ENCODE measurements around the gene IL27RA. TPM values are rescaled to one million over a fixed set of nuclear protein-coding genes. Genes with fewer than 3 reads are reported as not detected.

IL27RA gene
- total RNA-seq, 1 experiment from 2014 or later = 14.2 TPM

DNA sequence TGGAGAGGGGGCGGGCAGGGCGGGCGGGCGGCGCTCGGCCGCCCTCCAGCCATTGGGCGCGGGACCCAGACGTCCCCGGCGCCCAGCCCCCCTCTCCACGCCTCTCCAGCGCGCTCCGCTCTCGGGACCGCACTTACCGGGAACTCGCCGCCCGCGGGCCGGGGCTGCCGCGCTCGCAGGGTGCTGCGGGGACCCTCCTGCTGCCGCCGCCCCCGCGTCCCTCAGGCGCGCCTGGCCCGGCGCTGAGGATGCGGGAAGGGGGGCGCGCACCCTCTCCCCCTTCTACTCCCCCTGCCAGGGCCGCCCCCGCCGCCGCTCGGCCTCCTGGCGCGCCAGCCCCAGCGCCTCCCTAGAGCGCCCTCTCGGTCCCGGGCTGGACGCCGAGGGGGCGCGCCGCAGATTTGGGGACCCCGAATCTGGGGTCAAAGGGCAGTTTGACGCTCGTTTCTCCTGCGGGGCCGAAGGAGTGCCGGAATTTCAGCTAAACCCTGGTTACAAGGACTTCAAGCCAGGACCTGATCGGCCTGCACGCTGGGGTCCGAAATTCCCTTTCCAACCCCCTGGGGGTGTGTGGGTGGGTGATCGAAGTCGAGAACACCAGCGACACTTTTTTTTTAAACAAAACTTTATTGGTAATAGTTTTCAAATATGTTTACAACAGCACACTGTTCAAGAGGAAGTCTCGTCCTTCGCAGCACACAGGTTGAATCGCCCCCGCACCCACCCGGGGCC lies 59.7 kb downstream of the IL27RA start:
- H3K9ac ChIP-seq (ENCODE audit: low read length) = peak overlapping the region; percentile 59
- H3K79me2 ChIP-seq (ENCODE audit: low read length) = no peaks in the 10 kb centered on the region
- H3K36me3 ChIP-seq (ENCODE audit: low read depth, low read length) = peaks cover 6% of the 10 kb centered on the region
- no peak overlapping the region for H3K27ac ChIP-seq (ENCODE audit: low read length)
- H3F3A ChIP-seq (ENCODE audit: low read length, unreplicated experiment) = no peaks in the 10 kb centered on the region
- TSS peak; percentile 87 for BruUV-seq (replicated peaks)
- peak overlapping the region; percentile 92 for H2AFZ ChIP-seq (ENCODE audit: low read length)
- intact Hi-C loops (cut with micrococcal nuclease) = no loop called here
- H3K4me2 ChIP-seq (ENCODE audit: low read length) = peak overlapping the region; percentile 98
- H4K20me1 ChIP-seq (ENCODE audit: low read length) = no peaks in the 10 kb centered on the region
- ATAC-seq (peak; percentile 78), DNase-seq (peak; percentile 64)
- POLR2A ChIA-PET (ENCODE audit: unreplicated experiment) = no interaction called here
- H3K9me3 ChIP-seq (ENCODE audit: low read length) = peaks cover 7% of the 10 kb centered on the region; the same call in 1 of the 2 replicates
- TF ChIP-seq EZH2 (IDR thresholded peaks at IDR 0.05; ENCODE audit: low read length, unreplicated experiment) = no peak
- TF ChIP-seq, protein P1, sequence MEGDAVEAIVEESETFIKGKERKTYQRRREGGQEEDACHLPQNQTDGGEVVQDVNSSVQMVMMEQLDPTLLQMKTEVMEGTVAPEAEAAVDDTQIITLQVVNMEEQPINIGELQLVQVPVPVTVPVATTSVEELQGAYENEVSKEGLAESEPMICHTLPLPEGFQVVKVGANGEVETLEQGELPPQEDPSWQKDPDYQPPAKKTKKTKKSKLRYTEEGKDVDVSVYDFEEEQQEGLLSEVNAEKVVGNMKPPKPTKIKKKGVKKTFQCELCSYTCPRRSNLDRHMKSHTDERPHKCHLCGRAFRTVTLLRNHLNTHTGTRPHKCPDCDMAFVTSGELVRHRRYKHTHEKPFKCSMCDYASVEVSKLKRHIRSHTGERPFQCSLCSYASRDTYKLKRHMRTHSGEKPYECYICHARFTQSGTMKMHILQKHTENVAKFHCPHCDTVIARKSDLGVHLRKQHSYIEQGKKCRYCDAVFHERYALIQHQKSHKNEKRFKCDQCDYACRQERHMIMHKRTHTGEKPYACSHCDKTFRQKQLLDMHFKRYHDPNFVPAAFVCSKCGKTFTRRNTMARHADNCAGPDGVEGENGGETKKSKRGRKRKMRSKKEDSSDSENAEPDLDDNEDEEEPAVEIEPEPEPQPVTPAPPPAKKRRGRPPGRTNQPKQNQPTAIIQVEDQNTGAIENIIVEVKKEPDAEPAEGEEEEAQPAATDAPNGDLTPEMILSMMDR (conservative IDR thresholded peaks at IDR 0.05; ENCODE audit: low read depth, low read length) = peak; percentile 63
- no peaks in the 10 kb centered on the region for H3K9me2 ChIP-seq (replicated peaks; ENCODE audit: low read length)
- H3K4me1 ChIP-seq (ENCODE audit: insufficient read depth, low read length) = peaks cover 8% of the 10 kb centered on the region; the same call in 1 of the 2 replicates
- peak overlapping the region; percentile 89 for H3K4me3 ChIP-seq (ENCODE audit: low read length)
- H3K27me3 ChIP-seq (ENCODE audit: low read length) = no peaks in the 10 kb centered on the region
- CTCF ChIA-PET = no interaction called here

DNA sequence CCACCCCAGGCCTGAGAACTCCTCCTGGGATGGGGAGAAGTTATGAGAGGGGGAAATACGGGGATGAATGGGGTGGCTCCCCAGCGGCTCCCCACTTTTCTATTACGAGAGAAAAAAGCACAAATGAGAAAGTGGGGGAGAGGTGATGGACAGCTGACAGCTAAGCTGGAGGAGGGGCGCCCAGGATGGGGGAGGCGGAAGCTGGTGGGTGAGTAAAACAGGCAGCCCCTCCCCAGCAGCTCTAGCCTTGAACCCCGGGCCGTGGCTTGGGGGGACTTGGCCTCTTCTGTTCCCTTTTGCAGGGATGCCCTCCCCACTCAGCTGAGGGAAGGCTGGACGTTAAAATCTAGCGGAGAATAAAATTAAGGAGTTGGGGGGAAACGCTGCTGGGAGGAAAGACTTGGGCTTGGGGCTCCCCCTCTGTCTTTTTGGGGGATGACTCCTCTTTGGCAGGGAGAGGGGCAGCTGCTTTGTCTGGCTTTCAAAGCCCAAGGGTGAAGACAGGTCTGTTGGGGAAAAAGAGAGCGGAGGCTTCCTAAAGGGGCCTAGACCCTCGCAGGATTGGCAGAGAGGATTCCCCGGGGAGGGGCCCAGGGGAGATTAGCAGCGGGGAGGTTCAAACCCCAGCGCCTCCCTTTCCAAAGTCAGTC lies 60.4 kb downstream of the IL27RA start:
- no peaks in the 10 kb centered on the region for H3F3A ChIP-seq (ENCODE audit: low read length, unreplicated experiment)
- H4K20me1 ChIP-seq (ENCODE audit: low read length) = no peaks in the 10 kb centered on the region
- peak overlapping the region; percentile 59; the same call in 1 of the 2 replicates for H3K9ac ChIP-seq (ENCODE audit: low read length)
- peak overlapping the region; percentile 98 for H3K4me2 ChIP-seq (ENCODE audit: low read length)
- H3K4me1 ChIP-seq (ENCODE audit: insufficient read depth, low read length) = peaks cover 8% of the 10 kb centered on the region; the same call in 1 of the 2 replicates
- no peak overlapping the region for H3K27ac ChIP-seq (ENCODE audit: low read length)
- H3K79me2 ChIP-seq (ENCODE audit: low read length) = no peaks in the 10 kb centered on the region
- no peaks in the 10 kb centered on the region for H3K9me2 ChIP-seq (replicated peaks; ENCODE audit: low read length)
- no peak; the same call in 1 of the 2 replicates for ATAC-seq
- ChIA-PET CTCF (no interaction called here), POLR2A (ENCODE audit: unreplicated experiment) (no interaction called here)
- H3K4me3 ChIP-seq (ENCODE audit: low read length) = peak overlapping the region; percentile 89
- TF ChIP-seq, protein P1 (conservative IDR thresholded peaks at IDR 0.05; ENCODE audit: low read depth, low read length) = no peak
- no peak for TF ChIP-seq EZH2phosphoT487 (IDR thresholded peaks at IDR 0.05; ENCODE audit: borderline replicate concordance, low read length)
- TF ChIP-seq EZH2 (IDR thresholded peaks at IDR 0.05; ENCODE audit: low read length, unreplicated experiment) = no peak
- no peak for DNase-seq
- H2AFZ ChIP-seq (ENCODE audit: low read length) = peak overlapping the region; percentile 92
- peaks cover 6% of the 10 kb centered on the region for H3K36me3 ChIP-seq (ENCODE audit: low read depth, low read length)
- no peaks in the 10 kb centered on the region for H3K27me3 ChIP-seq (ENCODE audit: low read length)
- peaks cover 7% of the 10 kb centered on the region; the same call in 1 of the 2 replicates for H3K9me3 ChIP-seq (ENCODE audit: low read length)
- BruUV-seq (replicated peaks) = TSS peak; percentile 75
- intact Hi-C loops (cut with micrococcal nuclease) = no loop called here
